Measurements from ENCODE around the gene GATA5.

DNA sequence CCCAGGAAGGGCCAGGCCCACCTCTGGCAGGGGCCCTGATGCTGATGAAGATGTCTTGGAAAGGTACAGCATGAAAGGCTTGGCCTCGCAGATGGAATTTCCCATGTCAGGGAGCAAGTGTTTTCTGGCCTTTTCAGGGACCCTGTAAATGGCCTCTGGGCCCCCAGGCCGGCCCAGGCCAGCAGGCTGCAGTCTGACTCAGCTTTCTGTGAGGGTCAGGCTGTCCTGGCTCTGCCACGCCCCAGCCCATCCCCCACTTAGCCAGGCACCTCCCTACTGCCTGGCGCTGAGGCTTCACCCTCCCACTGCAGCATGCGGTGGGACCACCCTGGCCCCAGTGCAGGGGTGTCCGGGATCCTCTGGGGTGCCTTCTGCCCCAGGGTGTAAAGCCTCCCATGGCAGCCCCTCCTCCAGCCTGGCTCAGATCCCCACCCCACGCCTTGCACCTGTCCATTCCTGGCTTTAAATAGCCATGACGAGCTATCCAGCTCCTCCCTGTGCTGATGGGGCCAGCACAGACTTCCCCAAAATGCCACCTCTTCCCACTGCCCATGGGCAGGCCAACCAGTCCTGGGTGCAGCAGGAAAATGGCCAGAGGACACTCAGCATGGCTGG, 35.6 kb upstream of the GATA5 start:
- TF ChIP-seq EZH2phosphoT487 (conservative IDR thresholded peaks at IDR 0.05; ENCODE audit: low read length): no peak
- TF ChIP-seq, protein P1, sequence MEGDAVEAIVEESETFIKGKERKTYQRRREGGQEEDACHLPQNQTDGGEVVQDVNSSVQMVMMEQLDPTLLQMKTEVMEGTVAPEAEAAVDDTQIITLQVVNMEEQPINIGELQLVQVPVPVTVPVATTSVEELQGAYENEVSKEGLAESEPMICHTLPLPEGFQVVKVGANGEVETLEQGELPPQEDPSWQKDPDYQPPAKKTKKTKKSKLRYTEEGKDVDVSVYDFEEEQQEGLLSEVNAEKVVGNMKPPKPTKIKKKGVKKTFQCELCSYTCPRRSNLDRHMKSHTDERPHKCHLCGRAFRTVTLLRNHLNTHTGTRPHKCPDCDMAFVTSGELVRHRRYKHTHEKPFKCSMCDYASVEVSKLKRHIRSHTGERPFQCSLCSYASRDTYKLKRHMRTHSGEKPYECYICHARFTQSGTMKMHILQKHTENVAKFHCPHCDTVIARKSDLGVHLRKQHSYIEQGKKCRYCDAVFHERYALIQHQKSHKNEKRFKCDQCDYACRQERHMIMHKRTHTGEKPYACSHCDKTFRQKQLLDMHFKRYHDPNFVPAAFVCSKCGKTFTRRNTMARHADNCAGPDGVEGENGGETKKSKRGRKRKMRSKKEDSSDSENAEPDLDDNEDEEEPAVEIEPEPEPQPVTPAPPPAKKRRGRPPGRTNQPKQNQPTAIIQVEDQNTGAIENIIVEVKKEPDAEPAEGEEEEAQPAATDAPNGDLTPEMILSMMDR (IDR thresholded peaks at IDR 0.05; ENCODE audit: insufficient read depth, low read length, poor library complexity, severe bottlenecking): no peak

Data from SU-DHL-6 (cell line).